Loucy (cell line): ENCODE measurements around the gene CYFIP2.

Experiments used
- H2AFZ ChIP-seq: fragments of 200-600 bp; sonication (generic); 2 replicates; pipeline ENCODE4 v1.6.0; 2016; ENCODE audit warnings: antibody characterized with exemption, mild to moderate bottlenecking, low read length, moderate library complexity
- H3F3A ChIP-seq: fragments of 200-600 bp; 2 replicates; pipeline ENCODE4 v1.6.0; 2016; ENCODE audit warnings: antibody characterized with exemption, low read depth, mild to moderate bottlenecking
- H3K27me3 ChIP-seq: fragments of 200-600 bp; sonication (generic); 2 replicates; pipeline ENCODE4 v1.6.1; 2014; ENCODE audit warnings: low read length, mild to moderate bottlenecking; ENCODE audit not compliant: insufficient read depth, poor library complexity, severe bottlenecking
- H3K36me3 ChIP-seq: fragments of 200-600 bp; sonication (generic); 2 replicates; pipeline ENCODE4 v1.6.1; 2016; ENCODE audit warnings: low read length; ENCODE audit not compliant: insufficient read depth
- H3K4me1 ChIP-seq: fragments of 200-600 bp; sonication (generic); 2 replicates; pipeline ENCODE4 v1.5.1; 2014; ENCODE audit warnings: low read length, mild to moderate bottlenecking; ENCODE audit not compliant: insufficient read depth, poor library complexity, severe bottlenecking
- H3K4me2 ChIP-seq: fragments of 200-600 bp; sonication (generic); 2 replicates; pipeline ENCODE4 v1.6.0; 2014; ENCODE audit warnings: antibody characterized with exemption, low read length, low read depth, mild to moderate bottlenecking; ENCODE audit not compliant: poor library complexity, severe bottlenecking
- H3K4me3 ChIP-seq: fragments of 200-600 bp; sonication (generic); 2 replicates; pipeline ENCODE4 v1.5.1; 2014; ENCODE audit warnings: low read length, mild to moderate bottlenecking, mixed read lengths; ENCODE audit not compliant: poor library complexity, severe bottlenecking
- H3K79me2 ChIP-seq: fragments of 200-600 bp; sonication (generic); 2 replicates; pipeline ENCODE4 v1.6.1; 2014; ENCODE audit warnings: low read length; ENCODE audit not compliant: insufficient read depth
- H3K9ac ChIP-seq: fragments of 200-600 bp; sonication (generic); 2 replicates; pipeline ENCODE4 v1.6.0; 2014; ENCODE audit warnings: mild to moderate bottlenecking, low read depth, low read length, moderate library complexity; ENCODE audit not compliant: poor library complexity, severe bottlenecking
- H3K9me2 ChIP-seq: fragments of 200-600 bp; sonication (generic); replicated peaks from 2 replicates; pipeline ENCODE4 v1.6.1; 2016; ENCODE audit warnings: low read depth, low read length, mixed read lengths
- H3K9me3 ChIP-seq: fragments of 200-600 bp; sonication (generic); 2 replicates; pipeline ENCODE4 v1.6.1; 2014; ENCODE audit warnings: mild to moderate bottlenecking, antibody characterized with exemption, low read length, low read depth; ENCODE audit not compliant: insufficient read depth
- H4K20me1 ChIP-seq: fragments of 200-600 bp; sonication (generic); 2 replicates; pipeline ENCODE4 v1.6.0; 2014; ENCODE audit warnings: antibody characterized with exemption, low read length, mild to moderate bottlenecking; ENCODE audit not compliant: insufficient read depth, poor library complexity, severe bottlenecking
- EZH2phosphoT487 ChIP-seq: fragments of 200-600 bp; IDR thresholded peaks from 2 replicates; pipeline ENCODE4 v1.6.1; 2018; ENCODE audit warnings: antibody characterized with exemption, mild to moderate bottlenecking, moderate library complexity, borderline replicate concordance
- TF ChIP-seq, protein P1 (sequence below): fragments of 200-600 bp; sonication (generic); conservative IDR thresholded peaks from 2 replicates; pipeline ENCODE4 v1.5.1; 2014; ENCODE audit warnings: mild to moderate bottlenecking, antibody characterized with exemption, low read length

CYFIP2 gene

GRCh38 chr5:157271740-157272271, 5.9 kb downstream of the CYFIP2 start:
- Histone ChIP-seq H2AFZ (no peak overlapping the region), H3K4me2 (peak overlapping the region; percentile 98), H3F3A (peaks cover 12% of the 10 kb centered on the region), H3K4me1 (peaks cover 54% of the 10 kb centered on the region), H3K36me3 (0 out of 2 replicates have a peak, but pooled peaks cover 4% of the 10 kb centered on the region), H3K4me3 (peak overlapping the region; percentile 95), H3K9me3 (no peaks in the 10 kb centered on the region), H3K9ac (peak overlapping the region; percentile 99), H3K9me2 (no peaks in the 10 kb centered on the region), H4K20me1 (peaks cover 23% of the 10 kb centered on the region), H3K27me3 (no peaks in the 10 kb centered on the region), H3K79me2 (peaks cover 93% of the 10 kb centered on the region)
- TF ChIP-seq, protein P1, sequence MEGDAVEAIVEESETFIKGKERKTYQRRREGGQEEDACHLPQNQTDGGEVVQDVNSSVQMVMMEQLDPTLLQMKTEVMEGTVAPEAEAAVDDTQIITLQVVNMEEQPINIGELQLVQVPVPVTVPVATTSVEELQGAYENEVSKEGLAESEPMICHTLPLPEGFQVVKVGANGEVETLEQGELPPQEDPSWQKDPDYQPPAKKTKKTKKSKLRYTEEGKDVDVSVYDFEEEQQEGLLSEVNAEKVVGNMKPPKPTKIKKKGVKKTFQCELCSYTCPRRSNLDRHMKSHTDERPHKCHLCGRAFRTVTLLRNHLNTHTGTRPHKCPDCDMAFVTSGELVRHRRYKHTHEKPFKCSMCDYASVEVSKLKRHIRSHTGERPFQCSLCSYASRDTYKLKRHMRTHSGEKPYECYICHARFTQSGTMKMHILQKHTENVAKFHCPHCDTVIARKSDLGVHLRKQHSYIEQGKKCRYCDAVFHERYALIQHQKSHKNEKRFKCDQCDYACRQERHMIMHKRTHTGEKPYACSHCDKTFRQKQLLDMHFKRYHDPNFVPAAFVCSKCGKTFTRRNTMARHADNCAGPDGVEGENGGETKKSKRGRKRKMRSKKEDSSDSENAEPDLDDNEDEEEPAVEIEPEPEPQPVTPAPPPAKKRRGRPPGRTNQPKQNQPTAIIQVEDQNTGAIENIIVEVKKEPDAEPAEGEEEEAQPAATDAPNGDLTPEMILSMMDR, result no peak
- no peak for TF ChIP-seq EZH2phosphoT487

- no peak overlapping the region for H2AFZ ChIP-seq
- peaks cover 93% of the 10 kb centered on the region for H3K79me2 ChIP-seq
- no peaks in the 10 kb centered on the region for H3K9me3 ChIP-seq
- no peak for TF ChIP-seq EZH2phosphoT487
- TF ChIP-seq, protein P1, result no peak
- H3K4me1 ChIP-seq, result peaks cover 51% of the 10 kb centered on the region
- H4K20me1 ChIP-seq, result peaks cover 23% of the 10 kb centered on the region
- H3K9me2 ChIP-seq, result no peaks in the 10 kb centered on the region
- peak overlapping the region; percentile 81 for H3K4me3 ChIP-seq
- peak overlapping the region; percentile 99 for H3K9ac ChIP-seq
- H3K4me2 ChIP-seq, result peak overlapping the region; percentile 98
- 0 out of 2 replicates have a peak, but pooled peaks cover 4% of the 10 kb centered on the region for H3K36me3 ChIP-seq
- peaks cover 12% of the 10 kb centered on the region for H3F3A ChIP-seq
- H3K27me3 ChIP-seq, result no peaks in the 10 kb centered on the region
Observed at GRCh38 chr5:157273131-157273556, 7.2 kb downstream of the CYFIP2 start.

GRCh38 chr5:157275403-157275802, 9.5 kb downstream of the CYFIP2 start:
- peaks cover 37% of the 10 kb centered on the region for H3K4me1 ChIP-seq
- peaks cover 12% of the 10 kb centered on the region for H3F3A ChIP-seq
- H3K9me3 ChIP-seq, result no peaks in the 10 kb centered on the region
- H3K4me2 ChIP-seq, result peak overlapping the region; percentile 45
- H3K4me3 ChIP-seq, result peak overlapping the region; percentile 41
- no peak overlapping the region for H3K9ac ChIP-seq
- H3K9me2 ChIP-seq, result no peaks in the 10 kb centered on the region
- 0 out of 2 replicates have a peak, but pooled peaks cover 4% of the 10 kb centered on the region for H3K36me3 ChIP-seq
- TF ChIP-seq, protein P1, result no peak
- no peak for TF ChIP-seq EZH2phosphoT487
- peaks cover 93% of the 10 kb centered on the region for H3K79me2 ChIP-seq
- H4K20me1 ChIP-seq, result peaks cover 44% of the 10 kb centered on the region
- H2AFZ ChIP-seq, result no peak overlapping the region
- H3K27me3 ChIP-seq, result no peaks in the 10 kb centered on the region
